Endothelial cell of umbilical vein (primary cell): Measurements from ENCODE around the gene CHSY1. TPM values are rescaled to one million over a fixed set of nuclear protein-coding genes. Genes with fewer than 3 reads are reported as not detected.

Experiments
- BruUV-seq: library from RNA; stranded (reverse); fragments of 400-500 nt; replicated peaks from 2 replicates; lab custom pipeline; 2021; lab: Mats Ljungman, UMichigan
- CTCF ChIA-PET: fragments of 300-600, 350-600 bp; sonication (Branson Sonifier 250); formaldehyde crosslinking; loops from one replicate; lab custom pipeline; 2021; ENCODE audit warnings: antibody characterized with exemption, inconsistent platforms; lab: Charles Lee
- POLR2A ChIA-PET: fragments of 300-600, 350-600 bp; sonication (Branson Sonifier 250); formaldehyde crosslinking; loops from one replicate; lab custom pipeline; 2021; ENCODE audit warnings: antibody characterized with exemption, inconsistent platforms; lab: Charles Lee
- DNase-seq: peaks from one replicate; pipeline ENCODE4 v3.0.0-alpha.2; 2011; ENCODE audit warnings: low read depth, low spot score
- FAIRE-seq: peaks from 2 replicates; lab custom pipeline; 2011; peaks lifted over from hg19 to GRCh38; lab: Jason Lieb, UNC
- H2AFZ ChIP-seq: 2 replicates; pipeline ENCODE4 v1.6.0; 2012; ENCODE audit warnings: low read depth, low read length, control low read depth, inconsistent platforms
- H3K27ac ChIP-seq: 2 replicates; pipeline ENCODE4 v1.5.1; 2011; ENCODE audit warnings: low read depth, mild to moderate bottlenecking, control low read depth, low read length, moderate library complexity; ENCODE audit not compliant: insufficient read depth
- H3K27me3 ChIP-seq, 2 experiments: 2 replicates each; pipeline versions ENCODE4 v1.6.0 to v1.6.1; 2011; ENCODE audit warnings: low read length in 2 of 2, mixed read lengths in 1 of 2; ENCODE audit not compliant: control insufficient read depth in 2 of 2, insufficient read depth in 2 of 2
- H3K36me3 ChIP-seq, 2 experiments: 2 replicates in 1 of 2; 3 replicates in 1 of 2; pipeline ENCODE4 v1.5.1; 2011; ENCODE audit warnings: low read length in 2 of 2, mild to moderate bottlenecking in 1 of 2, moderate library complexity in 1 of 2; ENCODE audit not compliant: control insufficient read depth in 2 of 2, insufficient read depth in 2 of 2; ENCODE audit errors: extremely low read depth in 1 of 2
- H3K4me1 ChIP-seq: 3 replicates; pipeline ENCODE4 v1.5.1; 2011; ENCODE audit warnings: mild to moderate bottlenecking, low read length; ENCODE audit not compliant: control insufficient read depth, insufficient read depth; ENCODE audit errors: extremely low read depth
- H3K4me2 ChIP-seq: 2 replicates; pipeline ENCODE4 v1.6.1; 2011; ENCODE audit warnings: low read length, control low read depth, mixed read lengths; ENCODE audit not compliant: insufficient read depth
- H3K4me3 ChIP-seq, 3 experiments: fragments of 200-600 bp in 1 of 3; sonication (generic), shearing (Covaris generic) in 1 of 3; replicated peaks in 1 of 3; 2 replicates each; pipeline ENCODE4 v1.5.1; 2011 to 2016; ENCODE audit warnings: control low read depth in 3 of 3, low read length in 3 of 3, mild to moderate bottlenecking in 2 of 3, inconsistent platforms in 1 of 3, low read depth in 1 of 3, moderate library complexity in 1 of 3; ENCODE audit not compliant: insufficient read depth in 1 of 3
- H3K79me2 ChIP-seq: 2 replicates; pipeline ENCODE4 v1.6.0; 2012; ENCODE audit warnings: low read length, inconsistent platforms; ENCODE audit not compliant: control insufficient read depth, insufficient read depth
- H3K9ac ChIP-seq: replicated peaks from 2 replicates; pipeline ENCODE3; 2011; ENCODE audit warnings: low read length, control low read depth; ENCODE audit not compliant: insufficient read depth; ENCODE audit errors: extremely low read depth
- H3K9me1 ChIP-seq: replicated peaks from 3 replicates; pipeline ENCODE4 v1.6.0; 2011; ENCODE audit warnings: mild to moderate bottlenecking, low read length; ENCODE audit not compliant: control insufficient read depth, insufficient read depth; ENCODE audit errors: extremely low read depth
- H3K9me3 ChIP-seq: replicated peaks from 2 replicates; pipeline ENCODE4 v1.5.1; 2012; ENCODE audit warnings: low read length, inconsistent platforms; ENCODE audit not compliant: control insufficient read depth, insufficient read depth
- H4K20me1 ChIP-seq: replicated peaks from 2 replicates; pipeline ENCODE3; 2011; ENCODE audit warnings: mild to moderate bottlenecking, low read length; ENCODE audit not compliant: control insufficient read depth, insufficient read depth; ENCODE audit errors: extremely low read depth
- POLR2A ChIP-seq: IDR thresholded peaks from 2 replicates; pipeline ENCODE4 v1.6.1; 2012; ENCODE audit warnings: low read depth, mild to moderate bottlenecking, control low read depth, low read length
- POLR2AphosphoS5 ChIP-seq: IDR thresholded peaks from 2 replicates; pipeline ENCODE4 v1.6.1; 2012; ENCODE audit warnings: low read depth, mild to moderate bottlenecking, control low read depth, low read length, moderate library complexity; ENCODE audit not compliant: insufficient read depth
- dilution Hi-C: fragments of 300-500 bp; cut with MboI; formaldehyde crosslinking; loops from one replicate; pipeline ENCODE4 v1.15.0; 2019; ENCODE audit warnings: low sequenced_read_pairs; ENCODE audit not compliant: extremely low pct_ligation_motif_present
- intact Hi-C: fragments of 100-400 bp; cut with micrococcal nuclease; formaldehyde crosslinking; loops from one replicate; pipeline ENCODE4 v1.10.0; 2022
- polyA plus RNA-seq, 4 experiments: library from polyadenylated mRNA; depleted of rRNA in 3 of 4; stranded (reverse) in 3 of 4; unstranded in 1 of 4; fragments of >200 nt; gene quantifications; 2 replicates each; pipeline versions ENCODE4 v1.2.1 to v1.2.3, GENCODE V29; 2011 to 2012; ENCODE audit warnings: missing spikeins in 1 of 4
- total RNA-seq: library from RNA; stranded (reverse); gene quantifications from 2 replicates; pipeline ENCODE4 v1.2.3, GENCODE V29; 2021
- TF ChIP-seq, protein P1 (sequence below), 2 donors: IDR thresholded peaks; 1 replicate in 1 of 2; 2 replicates in 1 of 2; pipeline ENCODE4 v1.5.1; 2011; ENCODE audit warnings: low read length in 2 of 2, mild to moderate bottlenecking in 2 of 2, moderate library complexity in 2 of 2, control low read depth in 1 of 2, inconsistent platforms in 1 of 2, low read depth in 1 of 2; ENCODE audit not compliant: insufficient read depth in 1 of 2; ENCODE audit errors: extremely low read depth in 1 of 2

The CHSY1 gene
- total and polyA plus RNA-seq, 2 donors (not counting 3 experiments of a cell fraction or from before 2014, with no cell fraction given), result 23.7 to 50.8 TPM

GRCh38 chr15:101250873-101251829, 697 bp downstream of the CHSY1 start:
- Histone ChIP-seq H3K9me1 (no peaks in the 10 kb centered on the region), H3K9ac (peak overlapping the region; percentile 61), H3K36me3 (no peaks in the 10 kb centered on the region), H4K20me1 (no peaks in the 10 kb centered on the region), H3K79me2 (peaks cover 47% of the 10 kb centered on the region), H3K9me3 (no peaks in the 10 kb centered on the region), H3K27me3 (no peaks in the 10 kb centered on the region), H3K4me3 (peak overlapping the region; percentile 53 to 86 (median 83)), H3K4me2 (peak overlapping the region; percentile 73), H2AFZ (peak overlapping the region; percentile 61), H3K27ac (peak overlapping the region; percentile 70), H3K4me1 (peaks cover 39% of the 10 kb centered on the region)
- POLR2A ChIA-PET, result interaction anchor here (0.7 to 1.2 kb wide), 4 partner anchors 69 to 147 kb away, joined by 3 to 6 read pairs (median 4); no protein-coding TSS in a partner anchor
- CTCF ChIA-PET, result interaction anchor here (0.8 to 3.0 kb wide), 27 partner anchors 8 to 243 kb away, joined by 3 to 22 read pairs (median 4); no protein-coding TSS in a partner anchor
- peak; percentile 24 for TF ChIP-seq POLR2A
- peak; percentile 14 for TF ChIP-seq POLR2AphosphoS5
- TF ChIP-seq, protein P1, sequence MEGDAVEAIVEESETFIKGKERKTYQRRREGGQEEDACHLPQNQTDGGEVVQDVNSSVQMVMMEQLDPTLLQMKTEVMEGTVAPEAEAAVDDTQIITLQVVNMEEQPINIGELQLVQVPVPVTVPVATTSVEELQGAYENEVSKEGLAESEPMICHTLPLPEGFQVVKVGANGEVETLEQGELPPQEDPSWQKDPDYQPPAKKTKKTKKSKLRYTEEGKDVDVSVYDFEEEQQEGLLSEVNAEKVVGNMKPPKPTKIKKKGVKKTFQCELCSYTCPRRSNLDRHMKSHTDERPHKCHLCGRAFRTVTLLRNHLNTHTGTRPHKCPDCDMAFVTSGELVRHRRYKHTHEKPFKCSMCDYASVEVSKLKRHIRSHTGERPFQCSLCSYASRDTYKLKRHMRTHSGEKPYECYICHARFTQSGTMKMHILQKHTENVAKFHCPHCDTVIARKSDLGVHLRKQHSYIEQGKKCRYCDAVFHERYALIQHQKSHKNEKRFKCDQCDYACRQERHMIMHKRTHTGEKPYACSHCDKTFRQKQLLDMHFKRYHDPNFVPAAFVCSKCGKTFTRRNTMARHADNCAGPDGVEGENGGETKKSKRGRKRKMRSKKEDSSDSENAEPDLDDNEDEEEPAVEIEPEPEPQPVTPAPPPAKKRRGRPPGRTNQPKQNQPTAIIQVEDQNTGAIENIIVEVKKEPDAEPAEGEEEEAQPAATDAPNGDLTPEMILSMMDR (IDR thresholded peaks at IDR 0.05; ENCODE audit: extremely low read depth in 1 of 2, insufficient read depth in 1 of 2, low read depth in 1 of 2, low read length in 2 of 2), result no peak
- intact Hi-C loops, result loop anchor here (1.0 to 10.0 kb wide), 4 partner anchors 50 to 646 kb away; partner anchors contain the start of genes ASB7 and LINS1
- BruUV-seq, result no TSS peak
- no peak for FAIRE-seq
- no peak for DNase-seq
- dilution Hi-C loops, result no loop called here
